ENCODE measurements around the gene TBCB. TPM values are rescaled to one million over a fixed set of nuclear protein-coding genes. Genes with fewer than 3 reads are reported as not detected.

TBCB gene
- polyA plus RNA-seq, 1 of the 3 experiments (the other 2 are of a cell fraction) = 712 TPM

- WGBS (ENCODE audit: low lambda C conversion rate) = 94% methylated on average over 1 of the region's 1 CpG
- no peaks in the 10 kb centered on the region for H3K27me3 ChIP-seq (ENCODE audit: insufficient read depth)
- H3K9me2 ChIP-seq = no peaks in the 10 kb centered on the region
- no peaks in the 10 kb centered on the region for H3F3A ChIP-seq (replicated peaks; ENCODE audit: insufficient read depth)
- CTCF ChIA-PET = interaction anchor here (3.5 kb wide), 1 partner anchor 11 kb away, joined by 14 read pairs; no protein-coding TSS in a partner anchor
- H3K4me1 ChIP-seq (ENCODE audit: control insufficient read depth in 1 of 2, insufficient read depth in 2 of 2, low read depth in 1 of 2, low read length in 1 of 2) = peaks cover 6 to 22% of the 10 kb centered on the region in 2 experiments; a peak in 1 of 4 replicates
- peak overlapping the region; percentile 73 to 87 for H3K4me3 ChIP-seq (ENCODE audit: low read depth in 2 of 2, low read length in 1 of 2)
- peak overlapping the region; percentile 68 for H3K9ac ChIP-seq
- no peak for TF ChIP-seq NRF1 (IDR thresholded peaks at IDR 0.05; ENCODE audit: low read depth, low read length)
- no peak for TF ChIP-seq TEAD4 (IDR thresholded peaks at IDR 0.05; ENCODE audit: borderline replicate concordance, insufficient read depth)
- TF ChIP-seq IRF3 (IDR thresholded peaks at IDR 0.05; ENCODE audit: low read depth, low read length) = no peak
- TF ChIP-seq EZH2phosphoT487 (IDR thresholded peaks at IDR 0.05; ENCODE audit: borderline replicate concordance, low read depth) = no peak
- TF ChIP-seq POLR2AphosphoS5 (IDR thresholded peaks at IDR 0.05; ENCODE audit: low read depth, low read length) = no peak
- no peak for TF ChIP-seq GATA2 (CRISPR knock-in tag; IDR thresholded peaks at IDR 0.05)
- no peak for TF ChIP-seq FOXM1 (IDR thresholded peaks at IDR 0.05; ENCODE audit: low read depth)
- TF ChIP-seq RXRA (IDR thresholded peaks at IDR 0.05; ENCODE audit: borderline replicate concordance, low read depth) = no peak
- no peak for TF ChIP-seq PBX3 (IDR thresholded peaks at IDR 0.05)
- no peak for TF ChIP-seq EP300 (IDR thresholded peaks at IDR 0.05; ENCODE audit: borderline replicate concordance in 1 of 2, low read depth in 1 of 2, low read length in 1 of 2)
- no peak for TF ChIP-seq TCF12 (IDR thresholded peaks at IDR 0.05)
- TF ChIP-seq FOXJ3 (CRISPR knock-in tag; IDR thresholded peaks at IDR 0.05) = no peak
- TF ChIP-seq FOSL2 (IDR thresholded peaks at IDR 0.05; ENCODE audit: borderline replicate concordance, low read depth) = no peak
- TF ChIP-seq RFX5 (IDR thresholded peaks at IDR 0.05; ENCODE audit: low read length) = no peak
- TF ChIP-seq SMC3 (IDR thresholded peaks at IDR 0.05; ENCODE audit: low read depth, low read length) = no peak
- DNase-seq = no peak
- peaks cover 19 to 31% of the 10 kb centered on the region in 2 experiments for H3K36me3 ChIP-seq (replicated peaks in 1 of 2; ENCODE audit: control insufficient read depth in 1 of 2, insufficient read depth in 2 of 2, low read length in 1 of 2)
- peaks cover 46% of the 10 kb centered on the region; the same call in 1 of the 2 replicates for H3K79me2 ChIP-seq (ENCODE audit: insufficient read depth)
- POLR2A ChIA-PET = no interaction called here
- peak overlapping the region; percentile 52 to 91; a peak in 2 of 4 replicates for H3K27ac ChIP-seq (ENCODE audit: low read depth in 2 of 2, low read length in 1 of 2)
- no peaks in the 10 kb centered on the region for H4K20me1 ChIP-seq (ENCODE audit: insufficient read depth)
- peak overlapping the region; percentile 92 for H3K4me2 ChIP-seq
- no peaks in the 10 kb centered on the region for H3K9me3 ChIP-seq
- no peak overlapping the region for H2AFZ ChIP-seq (ENCODE audit: low read depth)
Observed at GRCh38 chr19:36116344-36116637, 1.0 kb downstream of the TBCB start.
